NCI-H345 (cell line): ENCODE results near the gene CRELD2.

Experiments used
- DNase-seq: peaks from one replicate; lab custom pipeline; 2025; lab: John Stamatoyannopoulos, UW

The CRELD2 gene

GRCh38 chr22:49946612-49947295 is 28.3 kb downstream of the CRELD2 start:
- peak; percentile 24 for DNase-seq

GRCh38 chr22:49947296-49947622 is 28.8 kb downstream of the CRELD2 start:
- DNase-seq = no peak

GRCh38 chr22:49948116-49948957 is 29.9 kb downstream of the CRELD2 start:
- DNase-seq = no peak

- no peak for DNase-seq
Observed at GRCh38 chr22:49948958-49949913, 30.8 kb downstream of the CRELD2 start.

- DNase-seq = no peak
Observed at GRCh38 chr22:49949914-49950292, 31.5 kb downstream of the CRELD2 start.

GRCh38 chr22:49950396-49950994 is 32.1 kb downstream of the CRELD2 start:
- no peak for DNase-seq

- peak; percentile 21 for DNase-seq
Observed at GRCh38 chr22:49951000-49951677, 32.7 kb downstream of the CRELD2 start.

- no peak for DNase-seq
Observed at GRCh38 chr22:49951678-49951985, 33.2 kb downstream of the CRELD2 start.

- DNase-seq = no peak
Observed at GRCh38 chr22:49951986-49952896, 33.8 kb downstream of the CRELD2 start.

GRCh38 chr22:49953027-49953679 is 34.7 kb downstream of the CRELD2 start:
- DNase-seq = no peak

- no peak for DNase-seq
Observed at GRCh38 chr22:49953680-49954344, 35.4 kb downstream of the CRELD2 start.

GRCh38 chr22:49954354-49954753 is 35.9 kb downstream of the CRELD2 start:
- DNase-seq = no peak

GRCh38 chr22:49954991-49955580 is 36.7 kb downstream of the CRELD2 start:
- DNase-seq = no peak

GRCh38 chr22:49955581-49956417 is 37.4 kb downstream of the CRELD2 start:
- no peak for DNase-seq

- no peak for DNase-seq
Observed at GRCh38 chr22:49956418-49956770, 38.0 kb downstream of the CRELD2 start.

GRCh38 chr22:49956914-49957825 is 38.7 kb downstream of the CRELD2 start:
- no peak for DNase-seq

GRCh38 chr22:49957826-49958365 is 39.5 kb downstream of the CRELD2 start:
- DNase-seq = no peak
